Putamen (tissue), 1 donor: ENCODE results near the gene CYTH4.
"Not testable (repeated sequence)": the region's sequence is repeated elsewhere in the genome, so short reads cannot be mapped to it uniquely, and the experiment has no call there.

Experiments used
- DNase-seq: peaks from one replicate; pipeline ENCODE4 v3.0.0-alpha.2; 2016; ENCODE audit warnings: low spot score

The CYTH4 gene

GRCh38 chr22:37248251-37248650 lies 34.1 kb upstream of the CYTH4 start:
- no peak for DNase-seq

- DNase-seq = no peak
These were observed 32.3 kb upstream of the CYTH4 start for GRCh38 chr22:37249986-37250385.

- DNase-seq = not testable (repeated sequence)
These were observed 30.5 kb upstream of the CYTH4 start for GRCh38 chr22:37251836-37252235.

GRCh38 chr22:37253126-37253660 lies 29.1 kb upstream of the CYTH4 start:
- no peak for DNase-seq

- DNase-seq = no peak
These were observed 28.0 kb upstream of the CYTH4 start for GRCh38 chr22:37254209-37254866.

- no peak for DNase-seq
These were observed 27.5 kb upstream of the CYTH4 start for GRCh38 chr22:37254867-37255233.

- DNase-seq = no peak
These were observed 26.7 kb upstream of the CYTH4 start for GRCh38 chr22:37255558-37256006.

GRCh38 chr22:37256075-37256726 lies 26.1 kb upstream of the CYTH4 start:
- no peak for DNase-seq

GRCh38 chr22:37258005-37258752 lies 24.1 kb upstream of the CYTH4 start:
- no peak for DNase-seq

- DNase-seq = no peak
These were observed 23.4 kb upstream of the CYTH4 start for GRCh38 chr22:37258753-37259401.

GRCh38 chr22:37259540-37260029 lies 22.7 kb upstream of the CYTH4 start:
- no peak for DNase-seq

GRCh38 chr22:37260155-37260795 lies 22.0 kb upstream of the CYTH4 start:
- no peak for DNase-seq

GRCh38 chr22:37260901-37261336 lies 21.4 kb upstream of the CYTH4 start:
- DNase-seq = no peak

- DNase-seq = no peak
These were observed 20.0 kb upstream of the CYTH4 start for GRCh38 chr22:37262346-37262745.

GRCh38 chr22:37263966-37264887 lies 18.1 kb upstream of the CYTH4 start:
- no peak for DNase-seq

- DNase-seq = no peak
These were observed 15.7 kb upstream of the CYTH4 start for GRCh38 chr22:37266581-37267134.

GRCh38 chr22:37267135-37267587 lies 15.1 kb upstream of the CYTH4 start:
- no peak for DNase-seq

GRCh38 chr22:37267661-37268413 lies 14.5 kb upstream of the CYTH4 start:
- no peak for DNase-seq

- no peak for DNase-seq
These were observed 12.2 kb upstream of the CYTH4 start for GRCh38 chr22:37269936-37270678.
